ENCODE measurements around the gene TMEM131. TPM values are rescaled to one million over a fixed set of nuclear protein-coding genes. Genes with fewer than 3 reads are reported as not detected.

TMEM131 gene
- total RNA-seq, 1 donor from 2014 or later: 35.3 TPM

- DNase-seq (ENCODE audit: low read depth): no peak
These were observed 261.4 kb downstream of the TMEM131 start for GRCh38 chr2:97734061-97735051.

GRCh38 chr2:97733341-97734035, 262.3 kb downstream of the TMEM131 start:
- Histone ChIP-seq H3K9me3 (ENCODE audit: insufficient read depth, low read depth, low read length) (peaks cover 6% of the 10 kb centered on the region), H3K36me3 (ENCODE audit: insufficient read depth, low read length) (no peaks in the 10 kb centered on the region), H4K20me1 (ENCODE audit: insufficient read depth, low read length) (no peaks in the 10 kb centered on the region), H3K4me3 (ENCODE audit: insufficient read depth, low read depth, low read length) (no peak overlapping the region), H3K79me2 (ENCODE audit: insufficient read depth, low read length) (no peaks in the 10 kb centered on the region), H3K4me2 (ENCODE audit: low read length) (no peak overlapping the region), H3K27ac (ENCODE audit: low read depth, low read length) (no peak overlapping the region), H2AFZ (ENCODE audit: low read depth, low read length) (no peak overlapping the region), H3K4me1 (ENCODE audit: insufficient read depth, low read length) (no peaks in the 10 kb centered on the region), H3K9ac (ENCODE audit: low read length) (no peak overlapping the region), H3K27me3 (ENCODE audit: insufficient read depth, low read length) (no peaks in the 10 kb centered on the region)
- FAIRE-seq (no peak), DNase-seq (ENCODE audit: low read depth) (no peak)
- H3K9me3 Mint-ChIP-seq (ENCODE audit: unreplicated experiment): peaks cover 21% of the 10 kb centered on the region
- H3K4me3 Mint-ChIP-seq (ENCODE audit: unreplicated experiment): no peak overlapping the region
- TF ChIP-seq, protein P1, sequence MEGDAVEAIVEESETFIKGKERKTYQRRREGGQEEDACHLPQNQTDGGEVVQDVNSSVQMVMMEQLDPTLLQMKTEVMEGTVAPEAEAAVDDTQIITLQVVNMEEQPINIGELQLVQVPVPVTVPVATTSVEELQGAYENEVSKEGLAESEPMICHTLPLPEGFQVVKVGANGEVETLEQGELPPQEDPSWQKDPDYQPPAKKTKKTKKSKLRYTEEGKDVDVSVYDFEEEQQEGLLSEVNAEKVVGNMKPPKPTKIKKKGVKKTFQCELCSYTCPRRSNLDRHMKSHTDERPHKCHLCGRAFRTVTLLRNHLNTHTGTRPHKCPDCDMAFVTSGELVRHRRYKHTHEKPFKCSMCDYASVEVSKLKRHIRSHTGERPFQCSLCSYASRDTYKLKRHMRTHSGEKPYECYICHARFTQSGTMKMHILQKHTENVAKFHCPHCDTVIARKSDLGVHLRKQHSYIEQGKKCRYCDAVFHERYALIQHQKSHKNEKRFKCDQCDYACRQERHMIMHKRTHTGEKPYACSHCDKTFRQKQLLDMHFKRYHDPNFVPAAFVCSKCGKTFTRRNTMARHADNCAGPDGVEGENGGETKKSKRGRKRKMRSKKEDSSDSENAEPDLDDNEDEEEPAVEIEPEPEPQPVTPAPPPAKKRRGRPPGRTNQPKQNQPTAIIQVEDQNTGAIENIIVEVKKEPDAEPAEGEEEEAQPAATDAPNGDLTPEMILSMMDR (IDR thresholded peaks at IDR 0.05; ENCODE audit: insufficient read depth, low read depth, low read length): no peak
- TF ChIP-seq EZH2 (IDR thresholded peaks at IDR 0.05; ENCODE audit: insufficient read depth, low read length): no peak
- H3K27ac Mint-ChIP-seq (ENCODE audit: unreplicated experiment): no peak overlapping the region
- peaks cover 2% of the 10 kb centered on the region for H3K36me3 Mint-ChIP-seq (ENCODE audit: low read depth, unreplicated experiment)
- H3K27me3 Mint-ChIP-seq (ENCODE audit: low read depth, unreplicated experiment): peaks cover 13% of the 10 kb centered on the region
- no peaks in the 10 kb centered on the region for H3K4me1 Mint-ChIP-seq (ENCODE audit: low read depth, unreplicated experiment)

More at GRCh38 chr2:97734061-97735051, 261.4 kb downstream of the TMEM131 start:
- H3K36me3 Mint-ChIP-seq (ENCODE audit: low read depth, unreplicated experiment): peaks cover 2% of the 10 kb centered on the region
- FAIRE-seq: no peak
- H3K27ac Mint-ChIP-seq (ENCODE audit: unreplicated experiment): no peak overlapping the region
- no peak overlapping the region for H3K4me3 Mint-ChIP-seq (ENCODE audit: unreplicated experiment)
- no peak overlapping the region for H3K27ac ChIP-seq (ENCODE audit: low read depth, low read length)
- no peaks in the 10 kb centered on the region for H4K20me1 ChIP-seq (ENCODE audit: insufficient read depth, low read length)
- H3K9me3 ChIP-seq (ENCODE audit: insufficient read depth, low read depth, low read length): peaks cover 6% of the 10 kb centered on the region
- H3K79me2 ChIP-seq (ENCODE audit: insufficient read depth, low read length): no peaks in the 10 kb centered on the region
- H3K9ac ChIP-seq (ENCODE audit: low read length): no peak overlapping the region
- TF ChIP-seq, protein P1 (IDR thresholded peaks at IDR 0.05; ENCODE audit: insufficient read depth, low read depth, low read length): no peak
- no peak for TF ChIP-seq EZH2 (IDR thresholded peaks at IDR 0.05; ENCODE audit: insufficient read depth, low read length)
- H3K4me1 ChIP-seq (ENCODE audit: insufficient read depth, low read length): no peaks in the 10 kb centered on the region
- no peak overlapping the region for H3K4me3 ChIP-seq (ENCODE audit: insufficient read depth, low read depth, low read length)
- H3K4me2 ChIP-seq (ENCODE audit: low read length): no peak overlapping the region
- peaks cover 20% of the 10 kb centered on the region for H3K27me3 Mint-ChIP-seq (ENCODE audit: low read depth, unreplicated experiment)
- H3K36me3 ChIP-seq (ENCODE audit: insufficient read depth, low read length): no peaks in the 10 kb centered on the region
- no peaks in the 10 kb centered on the region for H3K4me1 Mint-ChIP-seq (ENCODE audit: low read depth, unreplicated experiment)
- no peaks in the 10 kb centered on the region for H3K27me3 ChIP-seq (ENCODE audit: insufficient read depth, low read length)
- H2AFZ ChIP-seq (ENCODE audit: low read depth, low read length): no peak overlapping the region
- peaks cover 21% of the 10 kb centered on the region for H3K9me3 Mint-ChIP-seq (ENCODE audit: unreplicated experiment)

Data from astrocyte (in vitro differentiated cells and primary cell).